AG10803 (cell line): ENCODE data around the gene U2AF1L4.
"Not testable (repeated sequence)": the region's sequence is repeated elsewhere in the genome, so short reads cannot be mapped to it uniquely, and the experiment has no call there.

Source experiments
- DNase-seq: peaks from one replicate; pipeline ENCODE4 v3.0.0; 2010; ENCODE audit warnings: low read depth
- H3K4me3 ChIP-seq: 2 replicates; pipeline ENCODE4 v1.5.1; 2011; ENCODE audit warnings: mild to moderate bottlenecking, low read length, control low read depth
- TF ChIP-seq, protein P1 (sequence below): conservative IDR thresholded peaks from 2 replicates; pipeline ENCODE4 v1.5.1; 2011; ENCODE audit warnings: mild to moderate bottlenecking, low read length, control low read depth, inconsistent platforms

U2AF1L4 gene

DNA sequence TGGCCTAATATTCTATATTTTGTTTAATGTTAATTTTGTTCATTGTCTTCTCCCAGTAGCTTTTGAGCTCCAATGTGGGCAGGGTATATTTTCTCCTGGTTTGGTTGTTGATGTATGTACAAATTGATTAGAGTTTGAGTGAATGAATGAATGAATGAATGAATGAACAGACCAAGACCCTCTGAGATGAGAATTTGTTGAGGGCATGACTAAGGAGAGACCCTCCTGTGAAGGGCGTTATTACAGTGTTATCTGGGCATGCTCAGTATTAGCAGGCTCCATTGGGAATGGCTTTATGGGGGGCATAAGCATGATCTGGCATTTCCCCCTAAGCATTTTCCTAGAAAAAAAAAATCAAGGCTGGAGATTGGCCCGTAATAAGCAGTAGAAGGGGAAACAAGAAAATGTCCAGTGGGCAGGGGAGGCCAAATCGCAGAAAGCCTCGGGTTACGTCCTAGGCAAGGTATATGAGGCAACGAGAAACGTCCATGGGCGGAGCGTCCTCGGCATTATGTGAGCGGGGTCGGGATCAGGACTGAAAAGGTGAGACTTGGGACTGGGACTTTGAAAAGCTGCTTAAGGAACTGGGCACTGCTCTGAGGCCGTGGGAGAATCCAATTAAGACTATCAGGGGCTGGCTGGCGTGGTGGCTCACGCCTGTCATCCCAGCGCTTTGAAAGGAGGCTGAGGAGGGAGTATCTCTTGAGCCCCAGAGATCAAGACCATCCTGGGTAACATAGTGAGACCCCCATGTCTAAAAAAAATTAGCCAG is 29.2 kb upstream of the U2AF1L4 start:
- no peak for DNase-seq
- TF ChIP-seq, protein P1, sequence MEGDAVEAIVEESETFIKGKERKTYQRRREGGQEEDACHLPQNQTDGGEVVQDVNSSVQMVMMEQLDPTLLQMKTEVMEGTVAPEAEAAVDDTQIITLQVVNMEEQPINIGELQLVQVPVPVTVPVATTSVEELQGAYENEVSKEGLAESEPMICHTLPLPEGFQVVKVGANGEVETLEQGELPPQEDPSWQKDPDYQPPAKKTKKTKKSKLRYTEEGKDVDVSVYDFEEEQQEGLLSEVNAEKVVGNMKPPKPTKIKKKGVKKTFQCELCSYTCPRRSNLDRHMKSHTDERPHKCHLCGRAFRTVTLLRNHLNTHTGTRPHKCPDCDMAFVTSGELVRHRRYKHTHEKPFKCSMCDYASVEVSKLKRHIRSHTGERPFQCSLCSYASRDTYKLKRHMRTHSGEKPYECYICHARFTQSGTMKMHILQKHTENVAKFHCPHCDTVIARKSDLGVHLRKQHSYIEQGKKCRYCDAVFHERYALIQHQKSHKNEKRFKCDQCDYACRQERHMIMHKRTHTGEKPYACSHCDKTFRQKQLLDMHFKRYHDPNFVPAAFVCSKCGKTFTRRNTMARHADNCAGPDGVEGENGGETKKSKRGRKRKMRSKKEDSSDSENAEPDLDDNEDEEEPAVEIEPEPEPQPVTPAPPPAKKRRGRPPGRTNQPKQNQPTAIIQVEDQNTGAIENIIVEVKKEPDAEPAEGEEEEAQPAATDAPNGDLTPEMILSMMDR, result no peak
- H3K4me3 ChIP-seq, result peak overlapping the region; percentile 53

DNA sequence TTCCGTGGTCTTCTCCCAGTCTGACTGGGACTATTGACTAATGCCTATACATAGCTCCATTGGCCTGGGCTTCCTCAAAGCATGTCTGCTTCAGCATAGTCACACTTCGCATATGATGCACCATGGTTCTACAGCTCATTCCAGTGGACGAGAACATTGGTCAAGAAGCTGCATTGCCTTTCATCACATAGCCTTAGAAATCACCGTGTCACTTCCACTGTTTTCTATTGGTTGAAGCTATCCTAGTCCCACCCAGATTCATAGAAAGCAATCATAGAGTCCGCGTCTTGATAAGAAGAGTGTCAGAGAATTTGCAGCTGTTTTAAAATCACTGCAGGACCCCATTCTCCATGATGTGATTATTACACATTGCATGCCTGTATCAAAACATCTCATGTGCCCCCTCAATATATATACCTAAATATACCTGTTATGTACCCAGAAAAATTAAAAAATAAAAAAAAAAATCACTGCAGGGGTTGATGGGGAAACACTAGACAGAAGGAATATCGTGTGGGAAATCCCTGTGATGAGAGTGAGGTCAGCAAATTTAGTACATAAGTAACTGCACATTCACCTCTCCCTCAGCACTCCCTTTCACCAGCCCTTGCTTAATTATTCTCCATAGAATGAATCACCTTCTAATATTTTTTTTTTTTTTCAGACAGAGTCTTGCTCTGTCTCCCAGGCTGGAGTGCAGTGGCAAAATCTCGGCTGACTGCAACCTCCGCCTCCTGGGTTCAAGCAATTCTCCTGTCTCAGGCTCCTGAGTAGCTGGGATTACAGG is 28.0 kb upstream of the U2AF1L4 start:
- TF ChIP-seq, protein P1, result no peak
- no peak overlapping the region for H3K4me3 ChIP-seq
- DNase-seq, result peak; percentile 19

DNA sequence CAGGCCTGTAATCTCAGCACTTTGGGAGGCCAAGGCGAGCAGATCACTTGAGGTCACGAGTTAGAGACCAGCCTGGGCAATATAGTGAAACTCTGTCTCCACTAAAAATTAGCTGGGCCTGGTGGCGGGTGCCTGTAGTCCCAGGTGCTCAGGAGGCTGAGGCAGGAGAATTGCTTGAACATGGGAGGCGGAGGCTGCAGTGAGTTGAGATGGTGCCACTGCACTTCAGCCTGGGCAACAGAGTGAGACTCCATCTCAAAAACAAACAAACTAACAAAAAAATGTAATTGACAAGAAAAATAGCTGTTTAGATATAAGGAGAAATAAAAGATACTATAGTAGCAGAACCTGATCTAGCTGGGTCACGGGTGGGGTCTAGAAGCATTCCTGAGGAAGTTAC is 27.1 kb upstream of the U2AF1L4 start:
- not testable (repeated sequence) for DNase-seq, H3K4me3 ChIP-seq

DNA sequence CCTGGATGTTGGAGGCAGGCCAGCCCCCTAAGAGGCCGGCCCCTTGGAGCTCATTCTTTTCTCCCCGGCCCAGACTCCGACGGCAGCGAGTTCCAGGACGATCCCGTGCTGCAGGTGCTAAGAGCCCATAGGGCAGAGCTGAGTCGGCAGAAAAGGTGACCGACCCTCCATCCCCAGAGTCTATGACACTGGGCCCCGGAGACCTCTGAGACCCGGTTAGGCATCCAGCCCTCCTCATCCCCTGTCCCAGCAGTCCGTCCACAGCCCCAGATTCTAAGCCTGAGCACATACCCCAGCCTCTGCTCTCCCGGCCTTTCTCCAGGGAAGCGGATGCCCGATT is 22.8 kb upstream of the U2AF1L4 start:
- H3K4me3 ChIP-seq, result no peak overlapping the region
- TF ChIP-seq, protein P1, result no peak
- DNase-seq, result no peak

DNA sequence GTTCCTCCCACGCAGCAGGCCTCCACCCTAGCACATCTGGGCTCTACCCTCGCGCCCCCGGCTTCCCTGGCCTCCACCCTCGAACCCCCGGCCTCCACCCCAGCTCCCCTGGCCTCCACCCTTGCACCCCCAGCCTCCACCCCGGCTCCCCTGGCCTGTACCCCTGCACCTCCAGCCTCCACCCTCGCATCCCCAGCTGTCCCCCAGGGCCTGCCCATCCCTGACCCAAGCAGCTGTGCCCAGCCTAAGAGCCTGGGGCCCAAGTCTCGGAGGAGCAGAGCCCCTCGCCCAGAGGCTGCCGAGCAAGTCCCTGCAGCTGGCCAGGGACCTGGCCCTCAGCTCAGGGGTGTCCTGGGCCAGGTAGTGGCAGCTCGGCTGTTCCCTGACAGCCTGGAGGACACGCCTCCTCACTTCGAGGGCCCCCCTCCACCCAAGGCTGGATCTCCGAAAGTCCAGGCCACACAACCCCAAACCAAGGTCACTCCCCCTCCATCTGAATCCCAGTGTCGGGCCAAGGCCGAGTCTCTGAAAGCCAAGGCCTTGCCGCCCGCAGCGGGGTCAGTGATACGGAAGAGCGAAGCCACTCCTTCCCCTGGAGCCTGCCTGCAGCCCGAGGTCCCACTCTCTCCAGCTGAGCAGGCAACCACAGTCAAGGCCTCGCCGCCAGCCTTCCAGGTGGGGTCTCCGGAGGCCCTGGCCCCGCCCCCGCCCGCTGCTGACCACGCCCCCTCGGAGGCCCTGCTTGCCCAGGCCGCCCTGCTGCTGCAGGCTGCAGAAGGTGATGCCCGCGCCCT is 22.3 kb upstream of the U2AF1L4 start:
- TF ChIP-seq, protein P1, result no peak
- no peak overlapping the region for H3K4me3 ChIP-seq
- no peak for DNase-seq

DNA sequence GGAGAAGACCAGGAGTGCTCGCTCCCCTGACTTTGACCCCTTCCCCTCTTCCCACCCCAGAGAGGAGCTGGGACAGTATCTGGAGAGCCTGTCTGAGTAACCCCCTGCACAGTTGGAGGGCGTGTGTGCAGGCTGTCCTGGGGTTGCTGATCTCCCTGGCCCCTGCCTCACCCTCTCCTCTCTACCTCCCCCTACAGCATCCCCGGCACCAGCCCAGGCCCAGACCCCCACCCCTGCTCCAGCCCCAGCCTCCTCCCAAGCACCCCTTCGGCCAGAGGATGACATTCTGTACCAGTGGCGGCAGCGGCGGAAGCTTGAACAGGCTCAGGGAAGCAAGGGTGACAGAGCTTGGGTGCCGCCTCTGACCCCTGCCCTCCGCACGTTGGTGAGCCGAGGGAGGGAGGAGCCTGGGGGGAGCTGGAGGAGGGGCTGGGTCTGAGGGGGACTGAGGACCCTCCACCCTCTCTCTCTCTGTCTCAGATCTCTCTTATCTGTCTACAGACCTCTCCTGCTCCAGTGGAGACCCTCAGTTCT is 21.4 kb upstream of the U2AF1L4 start:
- DNase-seq, result no peak
- TF ChIP-seq, protein P1, result no peak
- no peak overlapping the region for H3K4me3 ChIP-seq
